Measurements from ENCODE around the gene DYNLL1. TPM values are rescaled to one million over a fixed set of nuclear protein-coding genes. Genes with fewer than 3 reads are reported as not detected.

DYNLL1 gene
- total and polyA plus RNA-seq, 2 of the 13 experiments (the other 11 are each of a cell fraction or from before 2014, with no cell fraction given), result 271 to 294 TPM

DNA sequence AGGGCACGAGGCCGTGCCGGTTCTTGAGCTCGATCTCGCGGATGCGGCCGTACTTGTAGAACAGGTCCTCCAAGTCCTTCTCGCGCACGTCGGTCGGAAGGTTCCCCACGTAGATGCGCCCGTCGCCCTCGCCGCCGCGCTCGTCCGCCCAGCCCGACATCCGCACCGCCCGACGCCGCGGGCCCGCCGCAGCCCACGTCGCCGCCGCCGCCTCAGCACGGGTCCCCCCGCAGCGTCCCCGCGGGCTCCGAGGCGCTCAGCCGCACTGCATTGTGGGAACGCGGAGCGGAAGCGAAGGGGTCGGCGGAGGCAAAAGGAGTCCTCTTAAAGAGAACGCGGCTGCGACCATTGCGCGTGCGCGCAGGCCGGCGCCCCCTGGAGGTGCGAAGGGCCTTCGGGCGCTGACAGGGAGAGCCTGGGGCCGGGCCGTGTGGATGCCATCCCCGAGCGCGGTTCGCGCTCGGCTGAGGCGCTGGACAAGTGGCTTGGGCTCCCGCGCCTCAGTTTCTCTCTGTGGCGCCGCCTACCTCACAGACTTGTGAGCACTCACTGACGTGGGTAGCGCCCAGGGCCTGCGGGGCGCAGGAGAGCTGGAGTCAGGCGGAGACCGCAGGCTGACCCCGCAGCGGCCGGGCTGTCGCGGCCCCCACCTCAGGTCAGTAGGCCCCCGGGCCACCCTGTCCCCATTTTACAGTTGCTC is 26.3 kb upstream of the DYNLL1 start, which contains the start of gene SRSF9 (continued):
- TF ChIP-seq STAT5B (CRISPR knock-in tag; IDR thresholded peaks at IDR 0.05), result no peak
- TF ChIP-seq ASH2L (IDR thresholded peaks at IDR 0.05; ENCODE audit: insufficient read length, low read depth, low read length), result peak; percentile 73
- peak; percentile 66 for TF ChIP-seq HIVEP1 (CRISPR knock-in tag; IDR thresholded peaks at IDR 0.05)
- TF ChIP-seq KLF6 (CRISPR knock-in tag; IDR thresholded peaks at IDR 0.05), result peak; percentile 52; the same call in 1 of the 2 replicates
- TF ChIP-seq ZNF850 (CRISPR knock-in tag; conservative IDR thresholded peaks at IDR 0.05), result no peak
- TF ChIP-seq, protein P1, sequence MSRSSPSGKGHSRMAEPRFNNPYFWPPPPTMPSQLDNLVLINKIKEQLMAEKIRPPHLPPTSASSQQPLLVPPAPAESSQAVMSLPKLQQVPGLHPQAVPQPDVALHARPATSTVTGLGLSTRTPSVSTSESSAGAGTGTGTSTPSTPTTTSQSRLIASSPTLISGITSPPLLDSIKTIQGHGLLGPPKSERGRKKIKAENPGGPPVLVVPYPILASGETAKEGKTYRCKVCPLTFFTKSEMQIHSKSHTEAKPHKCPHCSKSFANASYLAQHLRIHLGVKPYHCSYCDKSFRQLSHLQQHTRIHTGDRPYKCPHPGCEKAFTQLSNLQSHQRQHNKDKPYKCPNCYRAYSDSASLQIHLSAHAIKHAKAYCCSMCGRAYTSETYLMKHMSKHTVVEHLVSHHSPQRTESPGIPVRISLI (CRISPR knock-in tag; IDR thresholded peaks at IDR 0.05; ENCODE audit: borderline replicate concordance), result no peak
- no peak for TF ChIP-seq FOXJ3 (CRISPR knock-in tag; IDR thresholded peaks at IDR 0.05; ENCODE audit: borderline replicate concordance)
- TF ChIP-seq ZNF570 (CRISPR knock-in tag; IDR thresholded peaks at IDR 0.05; ENCODE audit: borderline replicate concordance), result no peak
- TF ChIP-seq FLYWCH1 (CRISPR knock-in tag; IDR thresholded peaks at IDR 0.05), result no peak
- TF ChIP-seq, protein P2, sequence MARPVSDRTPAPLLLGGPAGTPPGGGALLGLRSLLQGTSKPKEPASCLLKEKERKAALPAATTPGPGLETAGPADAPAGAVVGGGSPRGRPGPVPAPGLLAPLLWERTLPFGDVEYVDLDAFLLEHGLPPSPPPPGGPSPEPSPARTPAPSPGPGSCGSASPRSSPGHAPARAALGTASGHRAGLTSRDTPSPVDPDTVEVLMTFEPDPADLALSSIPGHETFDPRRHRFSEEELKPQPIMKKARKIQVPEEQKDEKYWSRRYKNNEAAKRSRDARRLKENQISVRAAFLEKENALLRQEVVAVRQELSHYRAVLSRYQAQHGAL (CRISPR knock-in tag; IDR thresholded peaks at IDR 0.05; ENCODE audit: not compliant biosample characterization), result no peak
- no peak for TF ChIP-seq ZNF780A (CRISPR knock-in tag; IDR thresholded peaks at IDR 0.05)
- peak; percentile 53; the same call in 1 of the 2 replicates for TF ChIP-seq RAD21 (CRISPR knock-in tag; IDR thresholded peaks at IDR 0.05)
- TF ChIP-seq ZNF652 (CRISPR knock-in tag; IDR thresholded peaks at IDR 0.05; ENCODE audit: borderline replicate concordance, low read depth), result peak; percentile 67; the same call in 1 of the 2 replicates
- no peak for TF ChIP-seq ZMYM3 (CRISPR knock-in tag; IDR thresholded peaks at IDR 0.05)
- TF ChIP-seq ZNF816 (CRISPR knock-in tag; IDR thresholded peaks at IDR 0.05; ENCODE audit: borderline replicate concordance), result no peak
- TF ChIP-seq STAG1 (CRISPR knock-in tag; IDR thresholded peaks at IDR 0.05), result peak; percentile 26; the same call in 1 of the 2 replicates
- TF ChIP-seq, protein P3, sequence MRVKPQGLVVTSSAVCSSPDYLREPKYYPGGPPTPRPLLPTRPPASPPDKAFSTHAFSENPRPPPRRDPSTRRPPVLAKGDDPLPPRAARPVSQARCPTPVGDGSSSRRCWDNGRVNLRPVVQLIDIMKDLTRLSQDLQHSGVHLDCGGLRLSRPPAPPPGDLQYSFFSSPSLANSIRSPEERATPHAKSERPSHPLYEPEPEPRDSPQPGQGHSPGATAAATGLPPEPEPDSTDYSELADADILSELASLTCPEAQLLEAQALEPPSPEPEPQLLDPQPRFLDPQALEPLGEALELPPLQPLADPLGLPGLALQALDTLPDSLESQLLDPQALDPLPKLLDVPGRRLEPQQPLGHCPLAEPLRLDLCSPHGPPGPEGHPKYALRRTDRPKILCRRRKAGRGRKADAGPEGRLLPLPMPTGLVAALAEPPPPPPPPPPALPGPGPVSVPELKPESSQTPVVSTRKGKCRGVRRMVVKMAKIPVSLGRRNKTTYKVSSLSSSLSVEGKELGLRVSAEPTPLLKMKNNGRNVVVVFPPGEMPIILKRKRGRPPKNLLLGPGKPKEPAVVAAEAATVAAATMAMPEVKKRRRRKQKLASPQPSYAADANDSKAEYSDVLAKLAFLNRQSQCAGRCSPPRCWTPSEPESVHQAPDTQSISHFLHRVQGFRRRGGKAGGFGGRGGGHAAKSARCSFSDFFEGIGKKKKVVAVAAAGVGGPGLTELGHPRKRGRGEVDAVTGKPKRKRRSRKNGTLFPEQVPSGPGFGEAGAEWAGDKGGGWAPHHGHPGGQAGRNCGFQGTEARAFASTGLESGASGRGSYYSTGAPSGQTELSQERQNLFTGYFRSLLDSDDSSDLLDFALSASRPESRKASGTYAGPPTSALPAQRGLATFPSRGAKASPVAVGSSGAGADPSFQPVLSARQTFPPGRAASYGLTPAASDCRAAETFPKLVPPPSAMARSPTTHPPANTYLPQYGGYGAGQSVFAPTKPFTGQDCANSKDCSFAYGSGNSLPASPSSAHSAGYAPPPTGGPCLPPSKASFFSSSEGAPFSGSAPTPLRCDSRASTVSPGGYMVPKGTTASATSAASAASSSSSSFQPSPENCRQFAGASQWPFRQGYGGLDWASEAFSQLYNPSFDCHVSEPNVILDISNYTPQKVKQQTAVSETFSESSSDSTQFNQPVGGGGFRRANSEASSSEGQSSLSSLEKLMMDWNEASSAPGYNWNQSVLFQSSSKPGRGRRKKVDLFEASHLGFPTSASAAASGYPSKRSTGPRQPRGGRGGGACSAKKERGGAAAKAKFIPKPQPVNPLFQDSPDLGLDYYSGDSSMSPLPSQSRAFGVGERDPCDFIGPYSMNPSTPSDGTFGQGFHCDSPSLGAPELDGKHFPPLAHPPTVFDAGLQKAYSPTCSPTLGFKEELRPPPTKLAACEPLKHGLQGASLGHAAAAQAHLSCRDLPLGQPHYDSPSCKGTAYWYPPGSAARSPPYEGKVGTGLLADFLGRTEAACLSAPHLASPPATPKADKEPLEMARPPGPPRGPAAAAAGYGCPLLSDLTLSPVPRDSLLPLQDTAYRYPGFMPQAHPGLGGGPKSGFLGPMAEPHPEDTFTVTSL (CRISPR knock-in tag; IDR thresholded peaks at IDR 0.05; ENCODE audit: borderline replicate concordance), result no peak
- peak; percentile 80 for TF ChIP-seq ERF (CRISPR knock-in tag; IDR thresholded peaks at IDR 0.05)
- TF ChIP-seq, protein P4, sequence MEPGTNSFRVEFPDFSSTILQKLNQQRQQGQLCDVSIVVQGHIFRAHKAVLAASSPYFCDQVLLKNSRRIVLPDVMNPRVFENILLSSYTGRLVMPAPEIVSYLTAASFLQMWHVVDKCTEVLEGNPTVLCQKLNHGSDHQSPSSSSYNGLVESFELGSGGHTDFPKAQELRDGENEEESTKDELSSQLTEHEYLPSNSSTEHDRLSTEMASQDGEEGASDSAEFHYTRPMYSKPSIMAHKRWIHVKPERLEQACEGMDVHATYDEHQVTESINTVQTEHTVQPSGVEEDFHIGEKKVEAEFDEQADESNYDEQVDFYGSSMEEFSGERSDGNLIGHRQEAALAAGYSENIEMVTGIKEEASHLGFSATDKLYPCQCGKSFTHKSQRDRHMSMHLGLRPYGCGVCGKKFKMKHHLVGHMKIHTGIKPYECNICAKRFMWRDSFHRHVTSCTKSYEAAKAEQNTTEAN (CRISPR knock-in tag; conservative IDR thresholded peaks at IDR 0.05), result no peak
- no peak for TF ChIP-seq NR2F6 (IDR thresholded peaks at IDR 0.05)
- TF ChIP-seq NR2F6 (CRISPR knock-in tag; IDR thresholded peaks at IDR 0.05), result no peak; the same call in none of the 2 replicates
- TF ChIP-seq ZNF773 (CRISPR knock-in tag; IDR thresholded peaks at IDR 0.05; ENCODE audit: borderline replicate concordance), result peak; percentile 75; the same call in 1 of the 2 replicates
